Small intestine (tissue), 7 donors: ENCODE data around the gene ITK. TPM values are rescaled to one million over a fixed set of nuclear protein-coding genes. Genes with fewer than 3 reads are reported as not detected.

Experiments used
- DNase-seq, 2 donors: peaks; one replicate each; pipeline versions ENCODE4 v3.0.0 to v3.0.0-alpha.2; 2013
- FAIRE-seq: peaks from 2 replicates; lab custom pipeline; 2012; peaks lifted over from hg19 to GRCh38; lab: Jason Lieb, UNC
- H3K27ac ChIP-seq, 3 donors: one replicate each; pipeline ENCODE4 v1.5.1; 2013; ENCODE audit warnings: low read length in 2 of 3, mild to moderate bottlenecking in 2 of 3, control low read depth in 1 of 3, inconsistent platforms in 1 of 3, low read depth in 1 of 3, moderate library complexity in 1 of 3
- H3K27me3 ChIP-seq, 3 donors: one replicate each; pipeline ENCODE4 v1.6.1; 2013; ENCODE audit warnings: low read length in 3 of 3, inconsistent platforms in 1 of 3; ENCODE audit not compliant: control insufficient read depth in 3 of 3, insufficient read depth in 3 of 3
- H3K36me3 ChIP-seq, 3 donors: one replicate each; pipeline ENCODE4 v1.6.1; 2013; ENCODE audit warnings: low read length in 3 of 3, inconsistent platforms in 1 of 3, low read depth in 1 of 3, mild to moderate bottlenecking in 1 of 3, moderate library complexity in 1 of 3; ENCODE audit not compliant: control insufficient read depth in 3 of 3, insufficient read depth in 2 of 3
- H3K4me1 ChIP-seq, 3 donors: one replicate each; pipeline ENCODE4 v1.6.1; 2013; ENCODE audit warnings: low read length in 2 of 3, inconsistent platforms in 1 of 3, low read depth in 1 of 3, mild to moderate bottlenecking in 1 of 3, moderate library complexity in 1 of 3; ENCODE audit not compliant: control insufficient read depth in 3 of 3, insufficient read depth in 2 of 3
- H3K4me3 ChIP-seq, 3 donors: one replicate each; pipeline ENCODE4 v1.5.1; 2013; ENCODE audit warnings: low read length in 3 of 3, control low read depth in 1 of 3, inconsistent platforms in 1 of 3, low read depth in 1 of 3, mild to moderate bottlenecking in 1 of 3, moderate library complexity in 1 of 3
- H3K9me3 ChIP-seq, 2 donors: one replicate each; pipeline ENCODE4 v1.6.1; 2013; ENCODE audit warnings: low read depth in 1 of 2, low read length in 1 of 2; ENCODE audit not compliant: control insufficient read depth in 2 of 2, insufficient read depth in 1 of 2
- WGBS, 3 donors: extraction: QIAGEN DNeasy Blood & Tissue Kit; methylation state at CpG; one replicate each; pipeline ENCODE4 v1.1.7; 2013; 5-methylcytosine and 5-hydroxymethylcytosine counted together
- polyA plus RNA-seq, 4 donors: library from polyadenylated mRNA; stranded (reverse) in 3 of 4; unstranded in 1 of 4; fragments of 200-250 nt in 3 of 4; fragments of 120-200 nt in 1 of 4; gene quantifications; one replicate each; pipeline versions ENCODE4 v1.2.1 to v1.2.3, GENCODE V29; 2013
- donor health status: healthy with polysubstance abuse.
- donor health status: control.
- donor health status: control.
- donor health status: Bipolar disorder and iron deficiency.
- donor health status: healthy.

ITK gene
- polyA plus RNA-seq, 4 donors, result 0.67 to 2.7 (median 1.4) TPM

DNA sequence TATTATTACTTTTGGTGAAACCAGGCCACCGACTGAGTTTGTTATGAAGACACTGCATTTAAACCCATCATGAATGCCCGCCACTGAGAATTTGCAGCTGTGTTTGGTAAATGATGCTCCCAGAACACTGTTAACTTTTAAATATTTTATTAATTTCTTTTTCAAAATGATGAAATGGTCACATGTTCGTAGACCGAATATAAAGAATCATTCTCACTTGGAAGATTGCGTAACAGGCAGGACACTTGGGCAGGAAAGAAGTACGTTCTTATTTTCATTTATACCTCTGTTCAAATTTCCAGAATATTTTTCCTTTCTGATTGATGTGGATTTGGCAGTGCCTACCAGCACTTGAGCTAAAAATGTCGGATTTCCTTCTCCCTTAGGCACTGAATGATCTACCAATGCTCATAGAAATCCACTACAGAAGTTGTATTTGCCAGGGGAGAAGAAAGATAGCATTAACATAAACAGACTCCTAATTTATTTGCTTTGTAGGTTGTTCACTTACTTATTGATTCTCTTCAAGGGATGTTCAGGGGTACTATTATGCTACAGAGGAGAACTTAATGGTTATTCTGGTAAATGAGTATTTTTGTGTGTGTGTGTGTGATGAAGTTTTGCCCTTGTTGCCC is 99.1 kb downstream of the ITK start:
- DNase-seq, result no peak
- WGBS, 3 donors, result 69 to 87% (median 86%) methylated on average over 7 of the region's 7 CpGs
- H3K4me3 ChIP-seq, result no peak overlapping the region
- FAIRE-seq, result no peak
- H3K9me3 ChIP-seq, result no peaks in the 10 kb centered on the region
- H3K36me3 ChIP-seq, result no peaks in the 10 kb centered on the region
- H3K27ac ChIP-seq, result no peak overlapping the region
- H3K4me1 ChIP-seq, result no peaks in the 10 kb centered on the region
- no peaks in the 10 kb centered on the region for H3K27me3 ChIP-seq

DNA sequence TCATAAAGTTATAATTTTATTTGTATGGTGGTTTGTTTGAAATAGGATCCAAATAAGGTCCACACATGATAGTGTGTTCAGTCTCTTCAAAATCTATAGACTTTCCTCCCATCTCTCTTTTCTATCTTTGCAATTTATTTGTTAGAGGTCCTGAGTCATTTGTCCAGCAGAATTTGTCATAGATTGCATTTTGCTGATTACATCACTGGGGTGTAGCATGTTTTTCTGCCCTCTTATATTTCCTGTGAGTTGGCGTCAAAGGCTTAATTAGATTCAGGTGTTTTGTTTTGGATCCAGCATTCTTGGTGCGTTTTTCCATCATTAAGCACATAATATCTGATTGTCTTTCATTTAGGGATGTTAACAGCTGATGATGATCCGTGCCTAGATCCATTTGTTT is 100.3 kb downstream of the ITK start:
- H3K27me3 ChIP-seq, result no peaks in the 10 kb centered on the region
- no peak for FAIRE-seq
- H3K4me1 ChIP-seq, result no peaks in the 10 kb centered on the region
- no peak overlapping the region for H3K4me3 ChIP-seq
- DNase-seq, result no peak
- H3K9me3 ChIP-seq, result no peaks in the 10 kb centered on the region
- 77 to 87% (median 84%) methylated on average over 3 of the region's 3 CpGs for WGBS, 3 donors
- H3K36me3 ChIP-seq, result peaks cover 0 to 3% (median 1%) of the 10 kb centered on the region in 3 donors
- no peak overlapping the region for H3K27ac ChIP-seq

DNA sequence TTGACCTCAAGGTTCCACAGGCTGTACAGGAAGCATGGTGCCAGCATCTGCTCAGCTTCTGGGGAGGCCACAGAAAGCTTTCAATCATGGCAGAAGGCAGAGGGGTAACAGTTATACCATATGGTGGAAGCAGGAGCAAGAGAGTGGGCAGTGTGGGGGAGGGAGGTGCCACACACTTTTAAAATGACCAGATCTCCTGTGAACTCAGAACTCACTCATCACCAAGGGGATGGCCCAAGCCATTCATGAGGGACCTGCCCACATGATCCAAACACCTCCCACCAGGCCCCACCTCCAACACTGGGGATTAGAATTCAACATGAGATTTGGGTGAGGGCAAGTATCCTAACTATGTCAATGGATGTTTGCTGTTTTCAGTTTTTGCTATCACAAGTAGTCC is 101.5 kb downstream of the ITK start:
- DNase-seq (no peak), FAIRE-seq (no peak)
- no peaks in the 10 kb centered on the region for H3K4me1 ChIP-seq
- H3K27ac ChIP-seq, result no peak overlapping the region
- H3K4me3 ChIP-seq, result no peak overlapping the region
- no peaks in the 10 kb centered on the region for H3K9me3 ChIP-seq
- no peaks in the 10 kb centered on the region for H3K27me3 ChIP-seq
- H3K36me3 ChIP-seq, result peaks cover 0 to 8% (median 1%) of the 10 kb centered on the region in 3 donors

GRCh38 chr5:157283434-157283833 is 102.8 kb downstream of the ITK start:
- no peak overlapping the region for H3K4me3 ChIP-seq
- no peak overlapping the region for H3K27ac ChIP-seq
- FAIRE-seq (no peak), DNase-seq (no peak)
- no peaks in the 10 kb centered on the region for H3K9me3 ChIP-seq
- H3K27me3 ChIP-seq, result no peaks in the 10 kb centered on the region
- H3K4me1 ChIP-seq, result peaks cover 0 to 5% (median 0%) of the 10 kb centered on the region in 3 donors
- peaks cover 0 to 8% (median 1%) of the 10 kb centered on the region in 3 donors for H3K36me3 ChIP-seq
- 74 to 88% (median 75%) methylated on average over 3 of the region's 3 CpGs for WGBS, 3 donors

- Histone ChIP-seq H3K36me3 (peaks cover 0 to 8% (median 1%) of the 10 kb centered on the region in 3 donors), H3K4me3 (no peak overlapping the region), H3K4me1 (peaks cover 0 to 17% (median 0%) of the 10 kb centered on the region in 3 donors), H3K9me3 (no peaks in the 10 kb centered on the region), H3K27me3 (no peaks in the 10 kb centered on the region), H3K27ac (no peak overlapping the region)
- WGBS, 3 donors, result 87 to 92% (median 88%) methylated on average over 6 of the region's 6 CpGs
- no peak for FAIRE-seq
- DNase-seq, result no peak
Measured at GRCh38 chr5:157284458-157285212, 104.0 kb downstream of the ITK start.

- H3K27me3 ChIP-seq, result no peaks in the 10 kb centered on the region
- peaks cover 0 to 24% (median 0%) of the 10 kb centered on the region in 3 donors for H3K4me1 ChIP-seq
- H3K9me3 ChIP-seq, result no peaks in the 10 kb centered on the region
- no peak for DNase-seq
- no peak for FAIRE-seq
- H3K36me3 ChIP-seq, result peaks cover 0 to 8% (median 1%) of the 10 kb centered on the region in 3 donors
- 89 to 92% (median 89%) methylated on average over 10 of the region's 10 CpGs for WGBS, 3 donors
- H3K27ac ChIP-seq, result no peak overlapping the region
- H3K4me3 ChIP-seq, result no peak overlapping the region
Measured at GRCh38 chr5:157285310-157286035, 104.8 kb downstream of the ITK start.

DNA sequence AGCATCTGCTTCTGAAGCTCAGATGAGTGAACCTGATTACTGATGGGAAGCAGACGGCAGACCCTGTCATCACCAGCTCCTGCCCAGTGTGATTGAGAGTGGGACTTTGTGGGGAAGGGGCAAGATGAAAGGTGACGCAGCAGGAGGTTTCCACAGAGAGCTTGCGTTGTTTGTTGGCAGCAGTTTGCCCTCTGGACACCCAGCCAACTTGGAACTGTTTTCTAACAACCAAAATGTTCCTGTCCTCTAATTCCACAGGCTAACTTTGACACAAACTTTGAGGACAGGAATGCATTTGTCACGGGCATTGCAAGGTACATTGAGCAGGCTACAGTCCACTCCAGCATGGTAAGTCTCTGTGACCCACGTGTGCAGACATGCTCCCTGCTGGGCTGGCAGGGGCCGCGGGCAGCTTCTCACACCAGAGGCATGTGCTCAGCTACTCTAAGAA is 106.1 kb downstream of the ITK start:
- no peak for FAIRE-seq
- Histone ChIP-seq H3K36me3 (peaks cover 0 to 8% (median 1%) of the 10 kb centered on the region in 3 donors), H3K9me3 (no peaks in the 10 kb centered on the region), H3K27ac (no peak overlapping the region), H3K27me3 (no peaks in the 10 kb centered on the region), H3K4me1 (peaks cover 0 to 34% (median 6%) of the 10 kb centered on the region in 3 donors), H3K4me3 (no peak overlapping the region)
- DNase-seq, result no peak
- WGBS, 3 donors, result 81 to 96% (median 92%) methylated on average over 7 of the region's 7 CpGs

DNA sequence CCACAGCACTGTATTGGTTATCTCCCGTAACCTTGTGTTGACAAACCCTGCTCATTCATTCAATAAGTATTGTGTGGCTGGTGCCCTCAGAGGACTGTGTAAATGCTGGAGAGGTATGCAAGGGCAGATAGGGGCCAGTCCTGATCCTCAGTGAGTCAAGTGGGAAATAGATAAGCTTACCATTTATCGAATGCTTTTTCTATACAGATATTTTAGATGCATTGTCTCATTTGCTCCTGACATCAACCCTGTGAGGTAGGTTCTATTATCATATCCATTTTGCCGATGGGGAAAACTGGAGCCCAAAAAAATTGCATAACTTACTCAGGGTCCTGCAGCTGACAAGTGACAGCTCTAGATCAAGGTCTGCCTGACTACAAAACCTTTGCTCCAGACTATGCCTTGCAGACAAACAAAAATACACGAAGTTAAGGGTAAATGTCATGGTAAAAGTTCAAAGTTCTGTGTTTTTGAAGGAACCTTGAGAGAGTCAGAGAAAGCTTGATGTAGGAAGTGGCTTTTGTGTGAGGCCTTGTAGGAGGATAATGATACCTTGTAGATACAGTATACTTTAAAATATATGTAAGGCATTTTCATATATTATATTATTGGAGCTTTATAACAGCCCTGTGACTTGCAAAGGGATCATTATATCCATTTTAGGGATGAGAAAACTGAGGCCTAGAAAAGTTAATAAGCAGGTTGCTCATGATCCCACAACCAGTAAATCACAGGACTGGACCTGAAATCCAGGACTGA is 107.9 kb downstream of the ITK start:
- FAIRE-seq, result no peak
- Histone ChIP-seq H3K4me1 (peaks cover 0 to 35% (median 6%) of the 10 kb centered on the region in 3 donors), H3K4me3 (no peak overlapping the region), H3K36me3 (peaks cover 0 to 8% (median 1%) of the 10 kb centered on the region in 3 donors), H3K27me3 (no peaks in the 10 kb centered on the region), H3K27ac (peak overlapping the region in 1 of 3 donors; percentile 66), H3K9me3 (no peaks in the 10 kb centered on the region)
- 65 to 73% (median 67%) methylated on average over 4 of the region's 4 CpGs for WGBS, 3 donors
- DNase-seq, result peak in 1 of 2 donors; percentile 55
